Adipose tissue (tissue), 3 donors: ENCODE measurements around the gene EOMES. TPM values are rescaled to one million over a fixed set of nuclear protein-coding genes. Genes with fewer than 3 reads are reported as not detected.

ENCODE experiments used
- H3K27ac ChIP-seq: one replicate; pipeline ENCODE4 v1.5.1; 2013; ENCODE audit warnings: low read depth, low read length
- WGBS, 3 donors: extraction: QIAGEN DNeasy Blood & Tissue Kit; methylation state at CpG; one replicate each; pipeline ENCODE4 v1.1.7; 2013; 5-methylcytosine and 5-hydroxymethylcytosine counted together
- polyA plus RNA-seq, 3 donors: library from polyadenylated mRNA; stranded (reverse); fragments of 200-250 nt; gene quantifications; one replicate each; pipeline ENCODE4 v1.2.3, GENCODE V29; 2013
- donor health status: healthy with polysubstance abuse.
- donor health status: Bipolar disorder and iron deficiency.
- donor health status: healthy.

Gene EOMES
- polyA plus RNA-seq, 3 donors = 0.16 to 0.18 TPM; not detected in 1

- no peak overlapping the region for H3K27ac ChIP-seq
- WGBS, 3 donors = 4 to 7% (median 5%) methylated on average over 37 of the region's 37 CpGs
These were observed 1.8 kb upstream of the EOMES start for GRCh38 chr3:27723815-27724458.

- 3 to 6% (median 5%) methylated on average over 15 of the region's 15 CpGs for WGBS, 3 donors
- no peak overlapping the region for H3K27ac ChIP-seq
These were observed 1.3 kb upstream of the EOMES start for GRCh38 chr3:27723456-27723814.

GRCh38 chr3:27723001-27723445 is 900 bp upstream of the EOMES start:
- H3K27ac ChIP-seq = no peak overlapping the region
- WGBS, 3 donors = 2 to 4% (median 4%) methylated on average over 13 of the region's 13 CpGs

GRCh38 chr3:27720899-27721716 is 1.0 kb downstream of the EOMES start:
- WGBS, 3 donors = 2% methylated on average over 58 to 64 of the region's 64 CpGs
- H3K27ac ChIP-seq = no peak overlapping the region

DNA sequence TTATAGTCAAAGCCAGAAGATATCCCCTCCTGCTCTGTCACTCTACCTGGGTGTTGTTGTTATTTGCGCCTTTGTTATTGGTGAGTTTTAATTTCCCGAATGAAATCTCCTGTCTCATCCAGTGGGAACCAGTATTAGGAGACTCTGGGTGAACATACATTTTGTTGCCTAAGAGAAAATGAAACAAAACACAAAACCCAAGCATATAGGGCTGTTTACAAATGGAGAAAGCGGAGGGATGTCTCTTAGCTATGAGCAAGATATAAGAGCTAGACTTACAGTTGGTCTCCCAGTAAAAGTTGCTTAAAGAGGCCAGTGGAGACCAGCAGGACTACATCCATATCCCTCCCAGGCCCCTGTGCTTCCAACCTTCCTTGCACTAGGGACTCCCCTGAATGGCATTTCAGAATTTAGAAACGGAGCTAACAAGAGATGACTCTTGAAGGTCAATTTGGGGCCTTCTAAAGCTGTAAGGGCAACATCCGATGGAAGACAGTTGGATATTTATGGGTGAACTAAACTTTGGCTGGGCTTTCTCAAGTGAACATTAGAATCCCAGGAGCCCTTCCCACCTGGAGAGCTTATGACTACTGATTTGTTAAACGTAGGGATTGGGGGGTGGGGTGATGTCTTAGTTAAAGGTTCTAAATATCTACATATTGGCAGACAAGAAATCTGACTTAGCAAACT is 2.7 kb downstream of the EOMES start:
- 62 to 71% (median 66%) methylated on average over 6 of the region's 6 CpGs for WGBS, 3 donors
- H3K27ac ChIP-seq = no peak overlapping the region

DNA sequence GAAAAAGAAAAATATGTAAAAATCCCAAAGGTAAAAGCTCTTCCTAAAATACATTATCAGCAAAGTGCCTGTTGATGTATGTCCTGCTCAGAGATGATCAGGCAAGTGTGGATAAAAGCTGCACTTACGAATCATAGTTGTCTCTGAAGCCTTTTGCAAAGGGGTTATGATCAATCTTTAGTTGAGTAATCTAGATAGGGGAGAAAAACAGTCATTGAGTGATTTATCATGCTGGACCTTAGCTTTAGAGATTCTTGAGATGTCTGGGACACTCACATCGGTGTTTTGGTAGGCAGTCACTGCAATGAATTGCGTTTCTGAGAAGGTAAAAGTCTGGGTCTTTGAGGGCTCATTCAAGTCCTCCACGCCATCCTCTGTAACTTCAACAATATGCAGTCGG is 3.7 kb downstream of the EOMES start:
- WGBS, 3 donors = 62 to 79% (median 68%) methylated on average over 5 of the region's 5 CpGs
- H3K27ac ChIP-seq = no peak overlapping the region

DNA sequence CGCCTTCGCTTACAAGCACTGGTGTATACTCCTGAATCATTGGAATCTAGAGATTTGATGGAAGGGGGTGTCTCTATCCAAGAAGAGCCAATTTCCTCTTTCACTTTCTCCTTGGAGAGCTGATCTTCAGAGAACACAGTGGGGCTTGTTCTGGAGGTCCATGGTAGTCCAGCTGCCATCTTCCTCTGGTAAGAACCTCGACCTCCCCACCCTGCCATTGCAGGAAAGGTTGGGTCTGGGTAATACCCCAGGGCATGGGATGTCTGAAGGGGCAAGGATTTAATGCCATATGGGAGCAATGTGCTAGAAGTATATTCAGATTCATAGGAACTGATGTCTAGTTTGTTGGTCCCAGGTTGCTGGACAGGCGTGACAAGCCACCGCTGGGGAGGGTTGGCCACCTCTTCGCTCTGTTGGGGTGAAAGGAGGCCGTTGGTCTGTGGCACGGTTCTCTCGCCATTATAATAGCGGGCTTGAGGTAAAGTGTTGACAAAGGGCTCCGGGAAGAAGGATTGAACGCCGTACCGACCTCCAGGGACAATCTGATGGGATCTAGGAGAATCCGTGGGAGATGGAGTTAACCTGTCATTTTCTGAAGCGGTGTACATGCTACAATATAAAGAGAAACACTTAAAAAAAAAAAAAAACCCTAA is 4.8 kb downstream of the EOMES start:
- 77 to 87% (median 84%) methylated on average over 16 of the region's 16 CpGs for WGBS, 3 donors
- no peak overlapping the region for H3K27ac ChIP-seq

DNA sequence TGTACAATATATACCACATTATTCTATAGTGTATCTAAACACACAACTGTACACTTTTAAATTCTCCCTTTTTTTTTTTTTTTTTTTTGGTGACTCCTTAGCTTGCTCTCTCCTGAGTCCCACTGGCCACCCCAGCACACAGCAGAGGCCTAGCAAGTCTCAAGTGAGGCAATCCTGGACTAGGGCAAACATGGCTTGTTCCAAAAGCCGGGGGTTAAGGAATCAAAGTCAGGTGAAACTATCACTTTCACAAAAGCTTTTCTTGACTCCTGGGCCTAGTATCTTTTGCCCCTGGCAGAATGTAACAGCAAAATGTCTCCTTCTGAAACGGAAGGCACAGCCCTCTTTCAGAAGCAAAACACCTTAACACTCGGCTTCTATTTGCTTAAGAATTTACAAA is 5.8 kb downstream of the EOMES start:
- 91 to 95% (median 93%) methylated on average over 3 of the region's 3 CpGs for WGBS, 3 donors
- no peak overlapping the region for H3K27ac ChIP-seq

DNA sequence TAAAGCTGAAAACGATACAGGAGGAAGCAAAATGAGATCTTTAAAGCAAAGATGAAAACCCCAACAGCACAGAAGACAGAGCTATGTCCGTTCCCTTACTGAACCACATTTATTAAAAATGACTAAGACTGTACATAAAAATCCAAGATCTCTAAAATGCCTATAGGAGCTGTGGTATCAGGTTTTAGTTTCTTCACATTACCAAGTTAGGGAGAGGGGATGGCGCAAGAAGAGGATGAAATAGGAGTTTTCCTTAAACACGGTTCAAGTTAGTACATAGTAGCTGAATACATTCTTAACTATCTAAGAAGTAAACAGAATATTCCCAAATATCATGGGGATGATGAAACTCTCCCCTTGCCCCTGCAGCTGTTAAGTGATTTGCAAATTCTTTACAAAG is 6.3 kb downstream of the EOMES start:
- 62 to 68% (median 63%) methylated on average over 4 of the region's 4 CpGs for whole genome bisulfite sequencing, 3 donors

DNA sequence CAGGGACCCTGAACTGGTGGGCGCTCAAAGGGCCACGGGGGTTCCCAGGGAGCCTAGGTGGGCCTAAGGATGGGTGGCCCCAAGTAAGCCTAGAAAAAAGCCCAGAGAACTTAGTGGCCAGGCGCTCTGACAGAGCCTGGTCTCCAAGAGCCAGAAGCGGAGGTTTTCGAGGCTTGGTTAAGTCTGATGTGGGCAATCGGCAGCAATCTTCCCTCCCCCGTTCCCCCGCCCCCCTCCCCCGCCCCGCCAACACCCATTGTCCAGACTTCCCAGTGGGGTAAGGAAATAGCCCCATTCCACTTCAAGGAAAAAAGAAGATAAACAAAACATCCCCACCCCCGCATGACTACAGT is 6.7 kb downstream of the EOMES start:
- WGBS, 3 donors = 7 to 17% (median 15%) methylated on average over 9 to 11 of the region's 11 CpGs
- H3K27ac ChIP-seq = no peak overlapping the region

More for the DNA sequence above, 6.3 kb downstream of the EOMES start:
- H3K27ac ChIP-seq = no peak overlapping the region

GRCh38 chr3:27714692-27715453 is 7.2 kb downstream of the EOMES start:
- WGBS, 3 donors = 3 to 6% (median 5%) methylated on average over 52 of the region's 52 CpGs
- H3K27ac ChIP-seq = no peak overlapping the region

DNA sequence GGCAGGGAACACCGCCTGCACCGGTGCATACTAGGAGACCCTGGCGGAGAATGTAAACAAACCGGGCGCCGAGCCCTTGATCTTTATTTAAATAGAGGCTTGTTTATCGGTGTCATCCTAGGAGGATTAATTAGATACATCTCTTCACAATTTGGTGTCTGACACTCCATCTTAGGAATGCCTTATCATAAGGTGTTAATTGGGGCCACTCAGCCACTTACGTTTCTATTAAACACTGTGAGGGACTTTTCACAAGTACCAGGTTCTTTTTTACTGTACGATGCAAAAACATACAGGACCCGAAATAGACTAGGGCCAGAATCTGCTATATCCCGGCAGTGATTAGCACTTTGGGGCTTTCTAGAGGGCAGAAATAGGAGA is 8.0 kb downstream of the EOMES start:
- H3K27ac ChIP-seq = no peak overlapping the region
- WGBS, 3 donors = 7 to 15% (median 8%) methylated on average over 11 of the region's 11 CpGs

- H3K27ac ChIP-seq = no peak overlapping the region
- 1 to 3% (median 2%) methylated on average over 25 of the region's 25 CpGs for WGBS, 3 donors
These were observed 8.5 kb downstream of the EOMES start for GRCh38 chr3:27713435-27714145.

- no peak overlapping the region for H3K27ac ChIP-seq
- 1 to 2% (median 2%) methylated on average over 18 of the region's 18 CpGs for WGBS, 3 donors
These were observed 9.1 kb downstream of the EOMES start for GRCh38 chr3:27713078-27713423.

DNA sequence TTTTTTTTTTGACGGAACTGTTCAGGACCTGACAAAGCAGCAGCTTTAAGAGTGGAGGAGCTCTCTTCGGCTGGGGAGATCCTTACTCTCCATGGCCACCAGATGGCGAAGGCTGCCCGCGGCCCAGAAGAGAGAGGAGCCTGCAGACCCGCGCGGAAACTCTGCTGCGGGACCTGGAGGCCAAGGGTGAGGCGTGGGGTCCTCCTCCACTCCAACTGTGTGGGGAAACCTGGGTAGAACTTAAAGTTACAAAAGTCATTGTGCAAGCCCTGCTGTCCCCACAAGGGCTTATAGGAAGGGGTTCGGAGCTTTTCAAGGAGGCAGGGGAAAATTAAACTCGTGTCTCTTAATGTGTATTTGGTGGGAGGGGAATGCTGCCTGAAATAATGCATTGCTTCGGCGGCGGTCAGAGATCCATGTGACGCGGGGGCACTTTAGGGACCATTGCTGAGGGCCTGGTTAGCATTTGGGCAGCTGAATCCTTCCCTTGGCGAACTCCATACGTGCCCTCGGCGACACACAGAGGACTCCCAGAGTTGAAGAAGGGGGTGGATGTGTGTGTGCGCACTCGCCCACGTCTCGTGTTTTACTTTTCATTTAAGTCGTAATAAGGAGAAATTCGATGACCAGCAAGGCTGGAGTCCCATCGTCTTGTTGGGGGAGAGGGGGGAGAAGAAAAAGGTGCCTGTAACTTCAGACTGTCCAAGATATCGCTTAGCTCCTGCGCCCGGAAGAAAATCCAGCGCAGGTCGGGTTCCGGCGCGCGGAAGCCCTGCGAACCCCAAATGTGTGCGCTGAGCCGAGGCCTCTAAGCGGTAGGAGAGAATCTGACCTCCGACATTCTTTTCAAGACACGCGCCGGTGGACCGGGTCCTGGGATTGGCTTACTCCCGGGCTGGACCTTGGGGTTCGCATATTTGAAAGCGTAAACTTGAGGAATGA is 9.7 kb downstream of the EOMES start:
- WGBS, 3 donors = 0 to 1% (median 0%) methylated on average over 48 to 49 of the region's 49 CpGs
- H3K27ac ChIP-seq = no peak overlapping the region

- 51 to 76% (median 70%) methylated on average over 4 of the region's 4 CpGs for WGBS, 3 donors
- no peak overlapping the region for H3K27ac ChIP-seq
These were observed 13.9 kb downstream of the EOMES start for GRCh38 chr3:27708250-27708649.

- no peak overlapping the region for H3K27ac ChIP-seq
- WGBS, 3 donors = 76 to 88% (median 79%) methylated on average over 3 of the region's 3 CpGs
These were observed 23.1 kb downstream of the EOMES start for GRCh38 chr3:27699067-27699466.
